NCI-H82 treated with DMSO at 0.1 percent for 48 hours (cell line): Measurements from ENCODE around the gene BDKRB2.

ENCODE experiments used
- DNase-seq: peaks from one replicate; lab custom pipeline; 2025; ENCODE audit not compliant: unreplicated experiment; lab: John Stamatoyannopoulos, UW

The BDKRB2 gene

DNA sequence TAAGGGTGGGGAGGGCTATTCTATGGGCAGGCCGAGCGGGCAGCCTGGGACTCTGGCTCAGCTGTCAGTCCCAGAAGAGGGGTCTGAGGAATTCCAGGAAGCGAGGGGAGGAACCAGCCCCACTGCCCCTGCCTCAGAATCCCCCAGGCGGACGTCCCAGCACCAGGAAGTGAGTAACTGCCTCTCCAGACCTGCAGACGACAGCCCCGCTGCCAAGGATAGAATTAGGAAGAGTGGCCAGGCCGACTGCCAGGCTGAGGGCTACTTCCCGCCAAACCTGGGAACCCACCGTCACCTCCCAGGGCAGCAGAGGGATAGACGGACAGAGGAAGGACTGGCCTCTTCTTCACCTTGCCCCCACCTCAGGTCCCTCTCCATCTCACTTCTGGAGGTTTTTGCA, 6.7 kb upstream of the BDKRB2 start:
- no peak for DNase-seq

DNA sequence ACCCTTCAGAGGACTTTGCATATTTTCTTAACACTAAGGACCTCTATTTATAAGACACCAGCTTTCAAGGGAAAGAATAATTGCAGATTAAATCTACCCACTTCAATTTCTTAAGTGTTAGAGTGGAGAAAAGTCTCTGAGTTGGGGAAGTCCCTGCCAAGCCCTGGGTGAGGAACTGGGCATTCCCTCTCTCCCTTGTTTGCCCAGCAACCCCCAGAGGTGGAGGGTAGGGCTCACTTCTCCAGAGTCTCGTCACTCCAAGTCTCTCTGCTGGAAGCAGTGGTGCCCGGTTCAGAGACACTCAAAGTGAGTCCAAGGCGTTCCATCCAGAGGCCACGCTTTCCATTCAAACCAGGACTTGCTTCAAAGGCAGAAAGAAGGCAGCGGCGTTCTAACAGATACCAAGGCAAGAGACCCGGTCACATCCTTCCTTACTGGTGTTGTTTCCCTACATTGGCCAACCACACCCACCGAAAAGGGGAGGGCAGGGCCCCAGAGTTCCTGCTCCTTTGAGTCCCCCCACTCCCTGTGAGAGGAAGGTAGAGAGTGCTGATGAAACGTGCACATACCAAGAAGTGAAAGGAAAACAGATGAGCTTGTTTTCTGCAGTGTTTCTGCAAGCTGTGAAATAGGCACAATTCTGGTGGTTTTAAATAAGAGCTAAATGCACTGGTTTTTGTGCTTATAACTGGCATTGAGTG, 6.1 kb upstream of the BDKRB2 start:
- no peak for DNase-seq

DNA sequence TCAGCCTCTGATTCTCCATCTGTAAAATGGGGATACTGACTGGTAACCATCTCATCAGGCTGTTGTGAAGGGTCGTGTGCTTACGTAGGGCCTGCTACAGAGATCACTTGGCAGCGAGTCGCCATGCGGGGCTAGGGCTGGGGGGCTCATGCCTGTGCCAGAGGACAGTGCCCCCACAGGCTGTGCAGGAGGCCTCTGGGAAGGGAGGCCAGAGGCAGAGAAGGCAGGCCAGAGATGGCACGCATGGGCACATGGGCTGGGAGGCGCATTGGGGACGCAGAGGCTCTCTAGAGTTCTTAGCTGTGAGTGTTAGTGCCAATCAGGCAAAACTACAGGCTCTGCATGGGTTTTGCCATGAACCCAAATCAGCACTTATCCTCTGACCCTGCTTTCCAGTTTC, 3.5 kb upstream of the BDKRB2 start:
- DNase-seq = no peak

DNA sequence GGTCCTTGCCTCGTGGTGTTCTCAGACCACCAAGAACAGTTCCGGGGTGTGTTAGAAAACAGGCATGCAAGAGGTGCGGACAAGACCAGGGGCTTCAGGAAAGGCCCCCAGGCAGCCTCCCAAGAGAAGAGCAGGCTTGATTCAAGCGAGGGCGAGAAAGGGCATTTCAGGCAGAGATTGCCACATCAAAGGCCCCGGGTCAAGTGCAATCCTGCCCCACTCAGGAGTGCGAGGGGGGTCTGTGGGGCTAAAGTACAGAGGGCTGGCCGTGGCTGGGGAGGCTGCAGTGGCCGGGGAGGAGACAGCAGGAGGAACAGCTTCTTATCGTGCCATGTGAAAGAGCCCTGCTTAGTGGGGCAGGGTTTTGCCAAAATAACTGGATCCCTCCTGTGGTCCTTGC, 2.7 kb upstream of the BDKRB2 start:
- DNase-seq = no peak

DNA sequence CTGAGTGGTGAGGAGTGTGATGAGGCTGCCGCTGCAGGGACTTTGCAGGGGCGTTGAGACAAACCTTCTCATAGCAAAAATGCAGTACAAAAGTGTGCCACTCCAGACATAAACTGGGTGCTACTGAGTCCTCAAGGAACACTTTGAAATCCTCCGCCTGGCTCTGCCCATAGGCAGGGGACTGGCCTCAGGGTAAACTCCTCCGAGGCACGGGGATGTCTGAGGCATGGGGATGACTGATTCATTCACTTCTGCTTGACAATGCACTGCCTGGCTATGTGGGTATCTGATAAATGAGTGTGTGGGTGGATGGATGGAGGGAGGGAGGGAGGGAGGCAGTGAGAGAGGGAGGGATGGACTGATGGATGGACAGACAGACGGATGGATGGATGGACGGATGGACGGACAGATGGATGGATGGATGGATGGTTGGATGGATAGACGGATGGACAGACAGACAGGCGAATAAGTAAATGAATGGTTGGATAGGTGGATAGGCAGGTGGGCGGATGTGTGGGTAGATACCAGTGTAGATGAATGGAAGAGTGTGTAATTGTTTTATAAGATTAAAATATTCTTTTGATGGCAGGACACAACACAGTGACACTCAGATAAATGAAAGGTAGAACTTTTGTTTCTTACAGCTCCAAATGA, 2.1 kb upstream of the BDKRB2 start:
- DNase-seq = no peak

DNA sequence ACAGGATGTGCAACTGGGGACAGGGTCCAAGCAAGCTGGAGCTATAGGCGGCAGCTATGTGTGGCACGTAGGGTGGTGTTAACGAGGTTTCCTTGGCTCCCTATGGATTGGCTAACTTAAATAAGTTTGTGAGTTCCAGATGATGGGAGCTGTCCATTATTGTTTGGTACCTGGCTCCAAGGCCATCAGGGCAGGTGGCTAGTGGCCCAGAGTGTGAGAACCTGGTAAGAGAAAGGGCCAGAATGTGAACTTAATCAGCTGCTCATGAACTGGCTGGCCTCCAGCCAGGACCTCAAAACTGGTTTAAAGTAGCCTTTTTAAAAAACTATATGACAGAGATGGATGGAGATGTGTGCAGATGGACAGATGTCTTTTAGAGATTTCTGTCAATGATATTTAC, 1.5 kb upstream of the BDKRB2 start:
- no peak for DNase-seq

DNA sequence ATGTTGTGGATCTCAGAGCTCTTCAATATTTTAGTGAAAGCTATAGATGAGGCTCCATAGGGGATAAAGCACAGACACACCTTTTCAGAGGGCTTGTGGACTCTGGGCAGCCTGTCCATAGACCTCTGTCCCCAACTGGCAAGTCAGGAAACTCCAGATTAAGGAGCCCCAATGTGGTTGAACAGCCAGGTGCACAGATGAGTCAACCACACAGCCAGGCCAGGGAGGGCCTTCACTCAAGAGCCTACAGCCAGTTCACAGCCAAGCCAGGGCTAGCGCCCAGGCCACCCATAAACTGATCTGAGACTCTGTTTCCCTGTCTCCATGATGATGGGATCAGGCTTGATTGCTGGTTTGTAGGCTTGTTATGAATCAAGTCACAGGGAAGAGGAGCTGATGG, 1.0 kb upstream of the BDKRB2 start:
- DNase-seq = no peak

DNA sequence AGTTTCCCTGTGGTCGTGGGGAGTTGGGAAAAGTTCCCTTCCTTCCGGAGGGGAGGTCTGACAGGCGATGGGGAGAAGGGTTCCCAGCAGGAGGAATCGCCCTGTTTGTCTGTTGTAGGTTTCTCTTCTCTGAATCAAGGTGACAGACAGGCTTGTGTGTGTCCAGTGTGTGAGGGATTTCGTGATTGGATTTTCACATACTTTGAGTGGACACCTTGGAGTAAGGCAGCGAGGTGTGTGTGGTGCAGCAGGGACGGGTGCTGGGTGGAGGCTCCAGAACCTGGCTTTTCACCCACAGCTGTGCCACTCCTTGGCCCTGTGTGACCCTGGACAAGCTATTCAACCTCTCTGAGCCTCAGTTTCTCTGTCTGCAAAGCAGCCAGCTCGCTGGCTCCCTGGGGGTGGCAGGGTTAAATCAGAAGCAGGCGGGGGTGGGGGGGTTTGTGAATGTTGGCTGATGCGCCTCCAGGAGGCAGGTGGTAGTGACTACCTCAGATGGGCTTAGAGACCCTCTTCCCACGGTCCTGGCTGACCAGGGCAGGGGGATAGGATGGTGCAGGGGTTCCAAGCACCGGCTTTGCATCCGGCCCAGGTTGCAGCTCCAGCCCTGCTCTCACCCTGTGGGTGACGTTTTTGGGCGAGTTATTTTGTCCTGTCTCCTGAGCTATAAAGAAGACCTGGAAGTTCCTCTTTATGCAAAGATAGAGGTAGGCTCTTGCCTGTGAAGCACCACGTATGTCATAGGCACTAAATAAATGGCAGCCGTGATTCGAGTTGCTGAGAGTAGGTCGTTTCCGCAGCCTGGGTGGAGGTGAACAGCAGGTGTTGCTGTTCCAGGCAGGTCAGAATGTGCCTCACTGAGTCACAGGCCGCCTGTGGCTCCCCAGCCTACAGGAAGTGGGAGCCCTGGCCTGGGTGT, 679 bp downstream of the BDKRB2 start:
- no peak for DNase-seq

DNA sequence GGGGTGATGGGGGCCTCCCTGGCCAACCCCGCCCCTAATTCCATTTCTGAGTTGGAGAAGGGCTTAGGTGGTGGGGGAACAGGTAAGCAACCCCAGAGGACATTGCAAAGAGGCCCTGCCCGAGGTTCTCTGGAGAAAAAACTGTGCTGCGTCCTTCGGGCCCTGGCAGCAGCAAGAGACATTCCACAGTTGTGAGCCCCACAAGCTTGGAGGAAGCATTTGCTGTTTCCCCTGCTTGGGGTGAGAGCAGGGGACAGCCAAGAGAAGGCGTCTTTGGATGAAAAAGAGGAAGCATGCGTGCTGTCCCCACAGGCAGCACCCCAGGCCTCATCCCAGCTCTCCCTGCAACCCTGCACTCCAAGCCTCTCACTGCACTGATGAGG, 1.3 kb downstream of the BDKRB2 start:
- no peak for DNase-seq

DNA sequence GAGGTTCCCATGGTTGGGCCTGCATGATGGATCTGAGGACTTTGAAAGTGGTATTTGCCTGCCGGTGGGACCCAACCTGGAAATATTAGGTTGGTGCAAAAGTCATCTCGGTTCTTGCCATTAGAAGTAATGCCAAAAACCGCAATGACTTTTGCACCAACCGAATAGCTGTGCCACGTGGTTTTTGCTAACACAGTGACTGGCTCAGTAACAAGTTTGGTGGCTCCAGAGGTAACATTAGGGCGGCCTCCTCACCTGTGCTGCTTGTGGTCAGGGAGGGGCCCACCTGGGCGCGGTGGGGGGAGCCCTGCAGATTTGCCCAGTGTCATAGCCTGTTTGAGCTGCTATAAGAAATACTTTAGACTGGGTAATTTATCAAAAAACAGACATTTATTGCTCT, 1.8 kb downstream of the BDKRB2 start:
- no peak for DNase-seq

DNA sequence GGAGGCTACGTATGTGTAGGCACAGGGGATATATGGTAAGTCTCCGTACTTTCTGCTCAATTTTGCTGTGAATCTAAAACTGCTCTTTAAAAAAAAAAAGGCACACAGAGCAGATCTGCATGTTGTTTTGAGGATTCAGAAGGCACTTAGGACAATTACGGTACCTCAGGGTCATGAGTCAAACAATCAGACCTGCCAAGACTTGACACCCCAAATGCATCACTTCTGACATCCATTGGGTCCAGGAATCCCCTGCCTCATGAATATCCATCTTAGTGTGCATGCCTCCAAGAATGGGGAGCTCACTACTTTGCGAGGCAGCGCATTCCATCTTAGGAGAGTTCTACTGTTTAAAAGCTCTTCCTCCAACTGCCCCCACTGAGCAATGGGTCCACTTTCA, 3.0 kb downstream of the BDKRB2 start:
- DNase-seq = no peak

DNA sequence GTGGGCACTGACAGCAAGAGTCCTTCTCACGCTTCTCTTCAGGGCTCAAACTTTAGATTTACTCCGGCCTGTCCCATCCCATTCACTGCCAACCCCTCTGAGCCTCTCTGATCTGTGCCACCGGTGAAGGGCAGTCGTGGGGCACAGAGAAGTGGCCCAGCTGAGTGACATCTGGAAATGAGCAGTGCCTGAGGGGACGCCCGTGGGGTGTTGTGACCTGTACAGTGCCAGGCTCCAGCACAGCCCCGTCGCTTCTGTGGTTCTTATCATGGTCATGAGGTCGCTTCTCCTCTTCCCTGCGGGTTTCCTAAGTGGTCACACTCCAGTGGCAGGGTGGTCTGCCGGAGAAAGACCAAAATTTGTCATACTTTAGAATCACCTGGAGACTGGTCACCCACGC, 4.1 kb downstream of the BDKRB2 start:
- DNase-seq = no peak

DNA sequence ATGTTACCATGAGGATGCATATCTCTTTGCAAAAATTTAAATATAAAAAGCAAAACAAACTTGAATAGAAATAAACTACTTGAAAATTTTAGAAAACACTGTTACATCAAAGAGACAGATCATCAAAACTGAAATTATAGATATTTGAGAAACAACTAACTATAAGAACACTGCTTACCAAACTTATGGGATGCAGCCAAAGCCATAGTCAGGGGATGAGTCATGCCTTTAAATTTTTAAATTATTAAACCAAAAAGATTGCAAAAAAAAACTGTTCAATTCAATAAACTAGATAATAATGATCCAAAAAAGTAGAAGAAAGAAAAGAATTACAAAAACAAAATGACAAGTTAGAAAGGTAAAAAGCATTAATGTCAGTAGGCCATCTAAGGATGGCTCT, 7.5 kb downstream of the BDKRB2 start:
- DNase-seq = no peak

DNA sequence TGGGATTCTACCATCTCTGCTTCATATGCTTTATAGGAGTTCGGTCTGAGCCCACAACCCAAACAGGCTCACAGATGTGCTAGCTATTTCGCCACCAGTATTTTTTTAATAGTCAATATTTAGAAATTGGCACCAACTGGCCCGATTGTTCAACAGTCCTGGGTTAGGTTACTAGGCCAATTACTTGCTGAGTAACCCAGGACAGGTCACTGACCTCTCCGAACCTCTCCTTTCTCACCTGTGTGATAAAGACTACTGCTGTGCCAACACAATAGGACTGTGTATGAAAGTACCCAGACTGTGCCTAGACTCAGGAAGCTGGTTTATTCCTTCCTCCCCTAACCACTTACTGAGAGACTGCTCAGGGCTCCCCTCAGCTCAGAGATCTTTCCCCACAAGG, 8.3 kb downstream of the BDKRB2 start:
- DNase-seq = no peak

DNA sequence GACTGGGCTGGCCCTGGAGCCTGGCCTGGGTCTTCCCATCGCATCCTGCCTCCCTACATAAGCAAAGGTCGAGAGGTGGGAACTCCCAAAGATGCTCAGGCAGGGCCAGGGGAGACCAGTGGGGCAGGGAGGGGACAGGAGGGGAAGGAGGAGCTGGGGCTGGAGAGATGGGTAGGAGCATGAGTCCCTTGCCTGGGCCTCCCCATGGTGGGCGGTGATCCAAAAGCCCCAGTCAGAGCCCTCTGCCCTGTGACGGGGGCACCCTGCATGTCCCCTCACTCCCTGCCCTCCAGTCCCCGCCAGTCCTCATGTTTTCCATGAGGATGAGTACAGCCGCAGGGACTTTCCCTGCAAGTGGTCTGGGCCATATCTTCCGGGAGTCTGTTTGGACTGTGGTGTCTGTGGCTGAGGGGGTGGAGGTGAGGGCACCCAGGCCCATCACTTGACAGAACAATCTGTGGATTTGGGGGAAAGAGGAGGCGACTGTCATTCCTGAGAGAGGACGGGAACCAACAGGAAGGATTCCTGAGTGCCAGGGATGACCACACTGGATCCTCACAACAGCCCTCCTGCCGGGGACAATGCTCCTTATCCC, 9.3 kb downstream of the BDKRB2 start:
- no peak for DNase-seq

DNA sequence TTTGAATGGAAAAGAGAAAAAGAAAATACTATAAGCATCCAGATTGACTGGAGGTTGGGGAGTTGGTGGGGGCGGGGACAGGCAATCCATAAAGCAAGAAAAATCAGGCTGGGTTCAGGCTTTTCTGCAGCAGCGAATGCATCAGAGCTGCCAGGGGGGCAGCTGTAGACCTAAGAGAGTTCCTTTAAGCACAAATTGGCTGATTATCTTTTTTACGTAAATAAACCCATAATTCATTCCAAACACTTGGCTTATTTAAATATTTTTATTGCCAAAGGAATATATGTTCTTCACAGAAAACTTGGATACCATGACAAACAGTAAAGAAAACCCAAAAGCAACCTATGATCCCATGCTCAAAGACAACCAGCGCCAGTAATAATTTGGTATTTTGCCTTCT, 10.2 kb downstream of the BDKRB2 start:
- no peak for DNase-seq

DNA sequence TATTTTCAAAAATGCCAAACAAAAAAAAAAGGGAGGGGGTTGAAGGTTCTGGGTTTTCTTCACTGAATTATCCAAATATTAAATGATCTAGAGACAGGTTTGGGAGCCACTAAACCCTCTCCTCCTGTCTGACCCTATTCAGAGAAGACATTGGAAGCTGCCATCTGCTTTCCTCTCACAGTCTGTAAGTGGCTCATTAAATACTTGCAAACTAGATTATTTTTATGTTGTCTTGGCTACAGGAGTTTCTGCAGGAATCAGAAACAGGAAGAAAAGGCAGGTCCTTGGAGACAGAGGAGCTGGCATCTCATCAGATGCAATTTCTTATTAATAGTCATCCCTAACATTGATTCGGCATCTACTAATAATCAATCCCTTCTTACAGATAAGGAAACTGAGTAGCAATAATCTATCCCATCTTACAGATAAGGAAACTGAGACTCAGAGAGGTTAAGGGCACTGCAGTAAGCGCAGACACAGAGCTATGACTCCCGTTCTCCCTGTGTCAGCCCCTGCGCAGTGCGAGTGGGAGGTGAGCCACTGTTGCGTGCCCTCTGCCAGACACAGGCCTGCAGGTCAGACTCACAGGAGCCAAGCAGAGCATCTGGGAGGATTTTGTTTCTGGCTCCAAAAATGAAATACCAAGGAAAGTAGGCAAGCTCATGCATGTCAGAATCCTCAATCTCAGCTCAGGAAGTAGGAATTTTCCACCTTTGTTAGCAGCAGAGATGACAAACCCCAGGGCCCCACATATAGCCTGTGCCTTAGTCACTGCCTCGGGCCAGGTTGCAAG, 11.0 kb downstream of the BDKRB2 start:
- no peak for DNase-seq

DNA sequence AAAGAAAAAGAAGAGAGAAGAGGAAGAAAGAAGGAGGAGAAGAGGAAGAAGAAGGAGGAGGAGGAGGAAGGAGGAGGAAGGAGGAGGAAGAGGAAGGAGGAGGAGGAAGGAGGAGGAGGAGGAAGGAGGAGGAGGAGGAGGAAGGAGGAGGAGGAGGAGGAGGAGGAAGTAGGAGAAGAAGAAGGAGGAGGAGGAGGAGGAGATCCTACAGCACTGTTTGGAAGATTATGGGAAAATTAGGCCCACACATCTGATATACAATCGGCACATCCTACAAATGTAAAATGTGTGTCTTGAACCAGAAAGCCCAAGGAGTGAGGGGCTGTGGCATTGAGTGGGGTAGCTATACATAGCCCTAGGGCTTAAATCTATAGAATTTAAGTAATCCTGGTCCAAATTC, 12.0 kb downstream of the BDKRB2 start:
- DNase-seq = no peak

DNA sequence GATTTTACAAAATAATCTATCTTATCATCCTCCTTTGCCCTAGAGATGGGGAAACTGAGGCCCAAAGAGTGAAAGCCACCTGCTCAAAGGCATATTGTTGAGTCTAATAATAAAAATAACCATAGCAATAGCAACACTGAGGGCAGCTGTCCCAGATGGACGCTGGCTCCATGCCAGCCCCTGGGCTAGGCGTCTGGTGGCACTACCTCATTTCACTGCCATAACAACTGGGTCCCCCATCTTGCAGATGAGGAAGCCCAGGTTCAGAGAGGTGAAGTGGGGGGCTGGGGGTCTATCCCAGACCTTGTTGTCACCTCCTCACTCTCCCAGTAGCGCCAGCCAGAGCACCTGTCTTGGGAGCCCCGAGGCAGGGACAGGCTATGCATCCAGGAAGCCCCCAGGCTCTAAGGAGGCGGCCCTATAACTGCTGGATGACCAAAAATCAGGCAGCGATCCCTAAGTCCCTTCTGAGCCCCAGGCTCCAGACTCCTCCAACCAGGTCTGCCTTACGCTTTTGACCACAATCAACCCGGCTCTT, 12.8 kb downstream of the BDKRB2 start:
- DNase-seq = no peak

DNA sequence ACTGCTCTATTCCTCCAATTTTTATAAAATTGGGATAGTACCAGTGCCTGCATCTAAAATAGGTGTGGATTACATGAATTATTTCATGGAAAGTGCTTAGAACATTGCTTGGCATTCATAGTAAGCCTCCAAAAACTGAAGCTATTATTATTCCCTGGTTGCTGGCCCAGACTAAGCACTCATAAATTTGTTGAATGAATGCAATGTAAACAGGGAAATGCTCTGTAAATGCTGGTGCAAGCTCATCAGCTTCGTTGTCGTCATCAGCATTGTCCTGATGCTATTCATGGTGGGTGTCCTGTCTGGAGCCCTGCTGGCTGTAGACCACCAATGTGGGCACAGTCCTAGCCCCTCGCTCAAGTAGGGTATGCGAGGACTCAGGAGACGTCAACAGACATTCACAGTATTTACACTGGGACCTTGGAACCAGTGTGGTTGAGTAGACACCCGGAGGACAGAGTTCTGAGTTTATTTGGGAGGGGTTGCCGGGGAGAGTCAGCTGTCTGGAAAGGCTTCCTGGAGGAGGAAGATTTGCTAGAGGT, 16.5 kb downstream of the BDKRB2 start:
- DNase-seq = no peak
